ENCODE data around the gene CTTN.
"Not testable (repeated sequence)": the region's sequence is repeated elsewhere in the genome, so short reads cannot be mapped to it uniquely, and the experiment has no call there.

Gene CTTN

GRCh38 chr11:70387564-70387963 lies 10.8 kb upstream of the CTTN start:
- no peak overlapping the region for H3K4me2 ChIP-seq (ENCODE audit: low read depth, low read length, poor library complexity, severe bottlenecking)
- H3K4me1 ChIP-seq (ENCODE audit: insufficient read depth, low read length, poor library complexity, severe bottlenecking) = no peaks in the 10 kb centered on the region
- H3K4me3 ChIP-seq (ENCODE audit: low read length, poor library complexity, severe bottlenecking) = no peak overlapping the region
- H3K9ac ChIP-seq (ENCODE audit: low read depth, low read length, poor library complexity, severe bottlenecking) = no peak overlapping the region
- TF ChIP-seq CTCF (conservative IDR thresholded peaks at IDR 0.05; ENCODE audit: low read length) (no peak), EZH2phosphoT487 (IDR thresholded peaks at IDR 0.05; ENCODE audit: borderline replicate concordance) (no peak)
- no peaks in the 10 kb centered on the region for H3K27me3 ChIP-seq (ENCODE audit: insufficient read depth, low read length, poor library complexity, severe bottlenecking)
- no peaks in the 10 kb centered on the region for H3K9me3 ChIP-seq (ENCODE audit: insufficient read depth, low read depth, low read length)
- no peak overlapping the region for H2AFZ ChIP-seq (ENCODE audit: low read length)
- H3K9me2 ChIP-seq (replicated peaks; ENCODE audit: low read depth, low read length) = no peaks in the 10 kb centered on the region
- H4K20me1 ChIP-seq (ENCODE audit: insufficient read depth, low read length, poor library complexity, severe bottlenecking) = no peaks in the 10 kb centered on the region
- no peaks in the 10 kb centered on the region for H3F3A ChIP-seq (ENCODE audit: low read depth)
- H3K79me2 ChIP-seq (ENCODE audit: insufficient read depth, low read length) = no peaks in the 10 kb centered on the region
- peaks cover 23% of the 10 kb centered on the region for H3K36me3 ChIP-seq (ENCODE audit: insufficient read depth, low read length)

- Histone ChIP-seq H3K4me2 (ENCODE audit: low read depth, low read length, poor library complexity, severe bottlenecking) (no peak overlapping the region), H3K4me1 (ENCODE audit: insufficient read depth, low read length, poor library complexity, severe bottlenecking) (no peaks in the 10 kb centered on the region), H3F3A (ENCODE audit: low read depth) (no peaks in the 10 kb centered on the region), H3K9me3 (ENCODE audit: insufficient read depth, low read depth, low read length) (no peaks in the 10 kb centered on the region), H2AFZ (ENCODE audit: low read length) (no peak overlapping the region), H3K79me2 (ENCODE audit: insufficient read depth, low read length) (no peaks in the 10 kb centered on the region), H3K4me3 (ENCODE audit: low read length, poor library complexity, severe bottlenecking) (no peak overlapping the region), H3K9ac (ENCODE audit: low read depth, low read length, poor library complexity, severe bottlenecking) (no peak overlapping the region), H4K20me1 (ENCODE audit: insufficient read depth, low read length, poor library complexity, severe bottlenecking) (no peaks in the 10 kb centered on the region), H3K9me2 (replicated peaks; ENCODE audit: low read depth, low read length) (no peaks in the 10 kb centered on the region), H3K27me3 (ENCODE audit: insufficient read depth, low read length, poor library complexity, severe bottlenecking) (no peaks in the 10 kb centered on the region), H3K36me3 (ENCODE audit: insufficient read depth, low read length) (peaks cover 8% of the 10 kb centered on the region)
- TF ChIP-seq CTCF (conservative IDR thresholded peaks at IDR 0.05; ENCODE audit: low read length) = no peak
- no peak for TF ChIP-seq EZH2phosphoT487 (IDR thresholded peaks at IDR 0.05; ENCODE audit: borderline replicate concordance)
Measured at GRCh38 chr11:70389201-70389600, 9.1 kb upstream of the CTTN start.

- H3K9me3 ChIP-seq (ENCODE audit: insufficient read depth, low read depth, low read length); H3K9ac ChIP-seq (ENCODE audit: low read depth, low read length, poor library complexity, severe bottlenecking); H4K20me1 ChIP-seq (ENCODE audit: insufficient read depth, low read length, poor library complexity, severe bottlenecking); H3K36me3 ChIP-seq (ENCODE audit: insufficient read depth, low read length); H3K4me2 ChIP-seq (ENCODE audit: low read depth, low read length, poor library complexity, severe bottlenecking); H3K79me2 ChIP-seq (ENCODE audit: insufficient read depth, low read length); H3F3A ChIP-seq (ENCODE audit: low read depth); H2AFZ ChIP-seq (ENCODE audit: low read length); H3K4me3 ChIP-seq (ENCODE audit: low read length, poor library complexity, severe bottlenecking); H3K4me1 ChIP-seq (ENCODE audit: insufficient read depth, low read length, poor library complexity, severe bottlenecking); H3K9me2 ChIP-seq (replicated peaks; ENCODE audit: low read depth, low read length); H3K27me3 ChIP-seq (ENCODE audit: insufficient read depth, low read length, poor library complexity, severe bottlenecking): not testable (repeated sequence)
Measured at GRCh38 chr11:70390882-70391281, 7.4 kb upstream of the CTTN start.

GRCh38 chr11:70394211-70394950 lies 3.9 kb upstream of the CTTN start:
- no peak overlapping the region for H3K4me2 ChIP-seq (ENCODE audit: low read depth, low read length, poor library complexity, severe bottlenecking)
- H3K79me2 ChIP-seq (ENCODE audit: insufficient read depth, low read length) = no peaks in the 10 kb centered on the region
- TF ChIP-seq CTCF (conservative IDR thresholded peaks at IDR 0.05; ENCODE audit: low read length) (no peak), EZH2phosphoT487 (IDR thresholded peaks at IDR 0.05; ENCODE audit: borderline replicate concordance) (no peak)
- H3K9ac ChIP-seq (ENCODE audit: low read depth, low read length, poor library complexity, severe bottlenecking) = no peak overlapping the region
- H3K9me3 ChIP-seq (ENCODE audit: insufficient read depth, low read depth, low read length) = no peaks in the 10 kb centered on the region
- peaks cover 14% of the 10 kb centered on the region for H3K4me1 ChIP-seq (ENCODE audit: insufficient read depth, low read length, poor library complexity, severe bottlenecking)
- H3K9me2 ChIP-seq (replicated peaks; ENCODE audit: low read depth, low read length) = no peaks in the 10 kb centered on the region
- H4K20me1 ChIP-seq (ENCODE audit: insufficient read depth, low read length, poor library complexity, severe bottlenecking) = peaks cover 11% of the 10 kb centered on the region
- peaks cover 9% of the 10 kb centered on the region for H3K27me3 ChIP-seq (ENCODE audit: insufficient read depth, low read length, poor library complexity, severe bottlenecking)
- H2AFZ ChIP-seq (ENCODE audit: low read length) = no peak overlapping the region
- no peaks in the 10 kb centered on the region for H3K36me3 ChIP-seq (ENCODE audit: insufficient read depth, low read length)
- no peak overlapping the region for H3K4me3 ChIP-seq (ENCODE audit: low read length, poor library complexity, severe bottlenecking)
- no peaks in the 10 kb centered on the region for H3F3A ChIP-seq (ENCODE audit: low read depth)
